GDM1 (cell line): ENCODE measurements around the gene FAM163B.

Experiments
- DNase-seq: peaks from one replicate; lab custom pipeline; 2025; lab: John Stamatoyannopoulos, UW

The FAM163B gene

DNA sequence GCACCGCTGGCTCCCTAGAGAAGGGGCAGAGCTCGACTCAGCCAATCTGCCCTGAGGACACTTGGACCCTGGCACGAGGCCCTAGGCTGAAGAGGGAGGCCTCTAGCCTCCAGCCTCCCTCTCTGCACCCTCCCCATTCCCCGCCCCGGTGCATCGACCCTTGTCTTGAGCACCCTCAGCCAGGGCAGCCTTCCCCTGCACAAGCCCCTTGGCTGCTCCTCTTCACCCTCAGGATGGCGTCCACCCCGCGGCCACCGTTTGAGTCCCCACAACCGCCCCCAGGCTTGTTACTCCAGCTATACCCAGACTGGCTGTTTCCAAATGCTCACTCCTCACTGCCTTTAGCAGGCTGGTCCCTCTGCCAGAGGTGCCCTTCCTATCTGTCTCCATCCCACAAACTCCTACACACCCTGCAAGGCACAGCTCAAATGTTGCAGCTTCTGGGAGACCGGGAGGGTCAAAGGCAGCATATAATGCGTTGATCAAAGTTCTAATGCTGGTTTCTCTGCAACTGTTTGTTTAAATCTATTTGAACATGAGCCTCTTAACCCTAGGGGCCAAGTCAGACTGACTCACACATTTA is 6.5 kb upstream of the FAM163B start:
- no peak for DNase-seq

DNA sequence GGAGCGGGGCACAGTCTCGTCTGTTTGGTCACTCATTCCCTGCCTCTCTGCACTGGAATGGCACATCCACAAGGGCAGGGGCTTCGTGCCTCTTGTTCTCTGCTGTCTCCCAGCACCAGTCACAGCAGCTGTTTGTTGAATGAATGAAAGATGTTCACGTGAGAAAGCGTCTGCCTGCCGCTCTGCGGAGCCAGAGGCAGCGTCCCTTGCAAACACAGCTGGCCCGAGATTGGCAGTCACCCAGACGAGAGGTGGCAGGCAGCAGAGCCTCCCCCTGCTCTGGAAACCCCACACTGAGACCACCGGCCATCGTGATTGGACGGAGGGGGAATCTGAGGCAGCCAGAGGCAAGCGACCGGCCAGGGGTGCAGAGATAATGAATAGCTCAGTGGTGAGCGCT is 6.0 kb upstream of the FAM163B start:
- DNase-seq: no peak

DNA sequence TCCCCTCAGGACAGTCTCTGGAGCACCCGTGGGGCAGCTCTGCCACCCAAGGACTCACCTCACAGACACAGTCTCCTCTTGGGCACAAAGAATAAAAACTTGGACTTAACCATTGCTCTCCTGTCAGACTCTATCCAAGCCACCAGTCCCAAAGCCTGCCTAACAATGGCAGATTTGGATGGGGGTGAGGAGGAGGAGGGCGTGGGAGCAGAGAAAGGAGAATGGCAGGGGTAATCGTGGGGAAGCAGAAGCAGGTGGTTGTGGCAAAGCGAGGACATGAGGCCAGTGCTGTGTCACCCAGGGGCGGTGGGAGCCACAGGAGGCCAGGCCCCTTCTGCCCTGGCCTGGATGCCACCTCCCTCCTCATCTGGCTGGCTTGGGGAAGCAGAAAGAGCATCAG is 5.5 kb upstream of the FAM163B start:
- DNase-seq: no peak

DNA sequence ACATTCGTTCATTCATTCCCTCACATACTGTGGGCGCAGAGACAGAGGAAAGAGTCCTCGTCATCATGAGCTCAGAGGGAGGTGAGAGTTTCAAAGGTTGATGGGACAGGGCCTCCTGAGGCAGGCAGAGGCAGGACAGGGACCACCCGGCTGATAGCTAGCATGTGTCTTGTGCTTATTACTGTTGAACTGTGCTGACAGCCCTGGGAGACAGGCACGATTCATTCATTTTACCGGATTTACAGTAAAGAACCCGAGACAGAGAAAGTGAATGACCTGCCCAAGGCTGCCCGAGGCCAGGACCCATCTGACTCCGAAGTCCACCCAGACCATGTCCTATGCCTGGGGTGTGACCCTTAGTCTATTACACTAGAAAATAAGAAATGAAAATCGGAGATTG is 4.9 kb upstream of the FAM163B start:
- no peak for DNase-seq

GRCh38 chr9:133613432-133613831 is 4.2 kb upstream of the FAM163B start:
- no peak for DNase-seq

- DNase-seq: no peak
These were observed 3.6 kb upstream of the FAM163B start for GRCh38 chr9:133612816-133613215.

DNA sequence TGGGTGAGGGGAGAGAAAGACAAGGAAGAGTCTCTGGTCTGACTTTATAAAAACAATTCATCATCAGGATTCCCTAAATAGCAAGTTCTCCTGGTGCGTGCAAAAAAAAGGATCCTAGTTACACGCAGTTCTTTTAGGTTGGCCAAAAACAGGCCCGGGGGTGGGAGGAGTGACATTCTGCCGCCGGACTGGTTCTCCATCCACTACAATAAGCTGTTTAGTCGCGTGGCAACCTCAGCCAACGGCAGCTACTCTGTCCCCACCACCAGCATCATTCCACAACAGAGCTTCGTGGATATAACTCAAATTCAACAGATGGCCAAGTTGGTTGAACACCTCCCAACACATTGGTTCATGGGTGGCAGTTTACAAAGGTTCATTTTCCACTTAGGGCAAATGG is 2.9 kb upstream of the FAM163B start:
- no peak for DNase-seq

DNA sequence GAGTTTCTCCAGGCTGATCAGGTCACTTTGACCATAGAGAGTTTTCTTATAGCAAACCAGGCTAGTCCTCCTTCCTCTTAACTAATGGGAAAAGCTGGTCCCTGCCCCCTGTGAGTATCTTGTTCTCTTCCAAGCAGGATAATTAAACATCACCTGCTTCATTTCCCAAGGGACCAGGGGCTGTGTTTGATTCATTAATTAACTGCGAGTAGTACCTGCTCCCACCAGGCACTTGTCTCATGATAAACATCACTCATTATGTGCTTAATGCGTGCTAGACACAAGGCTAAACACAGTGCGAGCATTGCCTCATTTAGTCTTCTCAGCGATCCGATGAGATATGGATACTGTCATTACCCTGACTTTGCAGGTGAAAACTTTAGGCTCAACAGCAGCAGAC is 1.7 kb upstream of the FAM163B start:
- DNase-seq: no peak

DNA sequence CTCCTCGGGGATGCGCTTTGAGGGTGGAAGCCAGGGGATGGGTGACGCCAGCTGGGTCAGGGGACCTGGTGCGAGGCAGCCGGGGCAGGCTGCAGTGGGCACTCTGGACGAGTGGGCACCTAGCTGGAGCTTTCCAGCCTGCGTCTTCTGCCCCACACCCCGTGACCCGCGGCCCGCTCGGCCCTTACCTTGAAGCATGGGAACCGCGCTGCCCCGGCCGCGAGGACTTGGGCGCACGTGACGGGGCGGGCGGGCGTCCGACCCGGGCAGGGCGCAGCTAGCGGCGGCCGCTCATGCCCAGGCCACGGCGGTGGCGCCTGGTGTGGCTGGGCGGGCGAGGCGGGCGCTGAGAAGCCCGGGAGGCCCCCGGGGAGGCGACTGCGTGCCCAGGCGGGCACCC is 300 bp downstream of the FAM163B start:
- no peak for DNase-seq

DNA sequence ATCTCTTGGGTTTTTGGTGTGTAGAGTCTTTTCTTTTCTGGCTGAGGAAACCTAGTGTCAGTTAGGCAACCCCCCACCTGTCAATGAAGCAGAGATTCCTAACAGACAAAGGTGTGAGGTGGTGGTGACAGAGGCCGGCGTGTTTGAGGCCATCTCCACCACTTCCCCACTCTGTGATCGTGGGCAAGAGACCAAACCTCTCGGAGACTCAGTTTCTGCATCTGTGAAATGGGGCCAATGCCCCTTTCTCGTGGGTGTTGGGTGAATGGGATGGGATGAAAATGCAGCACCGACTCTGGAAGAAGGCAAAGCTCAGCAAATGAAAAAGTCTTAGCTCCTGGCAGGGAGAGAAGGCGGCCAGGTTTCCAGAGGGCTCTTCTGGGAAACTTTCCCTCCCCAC is 807 bp downstream of the FAM163B start:
- DNase-seq: no peak

DNA sequence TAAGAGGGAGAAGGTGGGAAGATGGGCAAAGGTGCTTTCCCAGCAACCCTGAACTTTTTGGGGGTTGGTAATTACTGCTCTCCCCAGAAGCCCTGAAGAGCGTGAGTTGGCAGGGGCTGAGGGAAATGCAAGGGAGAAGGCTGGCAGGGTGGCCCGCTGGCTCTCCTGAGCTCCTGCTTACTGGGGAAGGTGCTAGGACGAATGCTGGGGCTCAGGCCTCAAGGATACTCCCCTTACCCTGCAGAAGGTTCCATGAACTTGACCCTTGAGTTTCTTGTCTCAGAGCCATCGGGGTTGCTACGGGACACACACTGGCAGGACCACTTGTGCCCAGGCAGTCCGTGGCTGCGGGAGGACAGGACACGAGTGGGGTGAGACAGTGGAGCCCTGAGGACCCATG is 1.2 kb downstream of the FAM163B start:
- DNase-seq: no peak

DNA sequence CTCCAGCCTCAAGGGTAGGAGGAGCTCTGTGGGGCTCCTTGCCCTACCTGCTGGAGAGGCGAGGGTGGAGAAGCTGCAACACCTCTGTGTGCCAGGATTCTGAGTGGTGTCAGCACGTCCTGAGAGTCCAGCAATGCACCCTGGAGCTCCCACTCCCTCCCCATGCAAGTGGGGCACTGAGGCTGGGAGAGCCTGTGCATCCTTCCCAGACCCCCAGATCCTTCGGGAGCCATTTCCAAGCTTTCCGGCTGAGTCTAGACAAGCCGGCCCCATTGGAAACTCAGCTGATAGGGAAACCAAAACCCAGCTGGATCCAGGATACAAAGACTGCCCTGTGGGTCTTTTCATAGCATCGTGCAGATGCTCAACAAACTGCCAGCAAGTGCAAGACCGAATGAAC is 1.8 kb downstream of the FAM163B start:
- no peak for DNase-seq

- no peak for DNase-seq
These were observed 2.5 kb downstream of the FAM163B start for GRCh38 chr9:133606708-133607025.

DNA sequence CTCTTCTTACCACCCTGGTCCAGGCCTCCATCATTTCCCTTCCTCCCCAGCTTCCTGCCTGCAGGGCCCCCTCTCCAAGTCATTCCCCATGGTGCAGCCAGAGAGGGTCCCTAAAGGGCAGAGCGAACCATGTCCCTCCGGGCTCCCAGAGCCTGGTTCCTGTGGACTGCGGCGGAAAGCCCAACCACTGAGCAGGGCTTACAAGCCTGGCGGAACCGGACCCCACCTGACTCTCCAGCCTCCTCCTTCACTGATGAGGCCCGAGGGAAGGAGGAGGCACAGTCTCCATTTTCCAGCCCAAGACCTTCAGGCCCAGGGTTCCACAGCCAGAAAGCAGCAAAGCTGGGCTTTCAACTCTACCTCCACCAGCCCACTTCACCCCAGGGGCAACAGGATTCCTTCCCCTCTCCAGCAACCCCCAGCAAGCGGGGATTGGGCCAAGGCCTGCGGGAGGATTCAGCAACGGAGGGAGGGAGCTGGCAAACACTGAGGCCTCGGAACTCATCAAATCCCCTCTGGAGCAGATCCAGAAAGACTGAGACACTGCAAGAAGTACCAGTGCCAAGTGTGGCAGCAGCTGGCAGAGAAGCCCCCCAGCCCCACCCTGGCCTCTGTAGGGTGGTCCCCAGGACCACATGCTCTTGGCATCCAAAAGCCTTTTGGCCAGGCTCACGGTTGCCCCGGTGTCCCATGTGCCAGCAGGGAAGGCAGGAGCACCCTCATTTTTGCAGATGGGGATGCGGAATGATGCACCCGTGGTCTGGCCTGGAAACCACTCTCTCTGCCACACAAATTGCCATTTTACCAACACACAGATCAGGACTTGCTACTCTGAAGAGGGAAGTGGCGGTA is 3.1 kb downstream of the FAM163B start:
- no peak for DNase-seq

GRCh38 chr9:133605446-133605845 is 3.7 kb downstream of the FAM163B start:
- no peak for DNase-seq

GRCh38 chr9:133604856-133605255 is 4.3 kb downstream of the FAM163B start:
- DNase-seq: no peak

DNA sequence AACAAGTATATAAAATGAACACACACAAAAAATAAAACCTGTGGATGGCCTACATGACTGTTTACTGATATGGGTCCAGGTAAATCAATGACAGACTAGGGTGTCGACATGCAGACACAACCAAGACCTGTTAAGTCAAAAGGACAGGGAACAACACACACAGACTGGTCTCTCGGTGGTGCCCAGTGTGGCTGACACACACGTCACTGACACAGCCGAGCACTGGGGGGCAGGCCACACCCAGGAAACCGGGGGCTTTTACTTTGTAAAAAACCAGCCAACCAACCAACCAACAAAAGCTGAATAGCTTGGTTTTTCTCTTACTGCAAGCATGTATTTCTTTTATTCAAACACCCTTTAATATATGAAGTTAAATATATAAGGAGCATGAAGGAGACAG is 5.0 kb downstream of the FAM163B start:
- DNase-seq: no peak

- no peak for DNase-seq
These were observed 5.9 kb downstream of the FAM163B start for GRCh38 chr9:133603135-133603927.

DNA sequence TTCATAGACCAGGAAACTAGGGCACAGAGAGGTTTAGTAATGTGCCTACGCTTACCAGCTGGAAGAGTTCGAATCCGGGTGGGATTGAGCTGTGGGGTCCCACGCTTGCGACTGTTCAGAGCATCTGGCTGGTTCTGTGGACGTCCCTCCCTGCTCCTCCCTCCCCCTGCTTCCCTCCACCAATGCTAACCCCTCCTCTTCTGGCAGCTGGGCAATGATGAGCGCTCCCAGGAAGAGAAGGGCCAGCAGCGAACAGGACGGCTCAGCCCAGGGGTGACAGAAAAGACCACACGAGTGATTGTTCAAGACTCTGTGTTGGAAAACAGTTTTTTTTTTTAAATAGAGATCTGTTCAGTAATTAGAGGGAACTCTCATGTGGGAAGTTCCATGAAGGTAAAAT is 6.9 kb downstream of the FAM163B start:
- no peak for DNase-seq

DNA sequence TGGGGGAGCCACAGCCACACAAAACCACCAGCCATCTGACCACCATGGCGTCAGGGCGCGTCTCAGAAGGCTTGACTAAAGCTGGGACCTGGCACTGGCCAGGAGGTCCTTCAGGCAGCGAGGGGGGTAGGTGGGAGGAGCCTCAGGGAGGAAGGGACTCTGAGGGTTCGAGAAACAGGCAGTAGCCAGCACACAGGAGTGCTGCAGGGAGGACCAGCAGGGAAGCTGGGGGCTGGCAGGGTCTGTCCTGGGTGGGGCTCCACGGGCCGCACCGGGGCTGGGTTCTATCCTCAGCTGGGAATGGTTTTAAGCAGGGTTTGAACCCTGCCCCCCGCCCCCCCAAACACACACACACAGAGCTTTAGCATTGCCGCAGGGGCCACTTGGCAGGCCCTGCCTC is 7.4 kb downstream of the FAM163B start:
- DNase-seq: no peak

GRCh38 chr9:133600739-133601138 is 8.4 kb downstream of the FAM163B start:
- no peak for DNase-seq

GRCh38 chr9:133599470-133600173 is 9.6 kb downstream of the FAM163B start:
- DNase-seq: no peak

DNA sequence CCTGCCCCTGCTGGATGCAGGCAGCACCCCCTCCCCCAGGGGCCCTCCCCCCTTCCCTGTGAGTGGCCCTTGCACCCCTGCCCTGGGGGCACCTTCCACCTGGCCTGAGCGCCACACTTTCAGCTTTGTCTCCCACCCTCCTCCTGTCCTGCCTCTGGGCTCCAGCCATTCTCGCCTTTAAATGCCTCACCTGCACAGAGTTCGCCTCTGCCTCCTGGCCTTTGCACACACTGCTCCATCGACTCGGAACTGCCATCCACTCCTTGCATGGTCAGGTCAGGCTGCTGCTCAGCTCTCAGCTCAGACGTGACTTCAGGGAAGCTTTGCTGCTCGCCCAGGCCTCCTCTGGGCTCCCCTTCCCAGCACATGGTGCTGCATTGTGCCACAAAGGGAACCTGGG is 10.2 kb downstream of the FAM163B start:
- no peak for DNase-seq
